ENCODE results near the gene DNAJC28.

GRCh38 chr21:33479679-33480480 lies 11.6 kb downstream of the DNAJC28 start, which contains the start of gene TMEM50B:
- TF ChIP-seq, protein P1, sequence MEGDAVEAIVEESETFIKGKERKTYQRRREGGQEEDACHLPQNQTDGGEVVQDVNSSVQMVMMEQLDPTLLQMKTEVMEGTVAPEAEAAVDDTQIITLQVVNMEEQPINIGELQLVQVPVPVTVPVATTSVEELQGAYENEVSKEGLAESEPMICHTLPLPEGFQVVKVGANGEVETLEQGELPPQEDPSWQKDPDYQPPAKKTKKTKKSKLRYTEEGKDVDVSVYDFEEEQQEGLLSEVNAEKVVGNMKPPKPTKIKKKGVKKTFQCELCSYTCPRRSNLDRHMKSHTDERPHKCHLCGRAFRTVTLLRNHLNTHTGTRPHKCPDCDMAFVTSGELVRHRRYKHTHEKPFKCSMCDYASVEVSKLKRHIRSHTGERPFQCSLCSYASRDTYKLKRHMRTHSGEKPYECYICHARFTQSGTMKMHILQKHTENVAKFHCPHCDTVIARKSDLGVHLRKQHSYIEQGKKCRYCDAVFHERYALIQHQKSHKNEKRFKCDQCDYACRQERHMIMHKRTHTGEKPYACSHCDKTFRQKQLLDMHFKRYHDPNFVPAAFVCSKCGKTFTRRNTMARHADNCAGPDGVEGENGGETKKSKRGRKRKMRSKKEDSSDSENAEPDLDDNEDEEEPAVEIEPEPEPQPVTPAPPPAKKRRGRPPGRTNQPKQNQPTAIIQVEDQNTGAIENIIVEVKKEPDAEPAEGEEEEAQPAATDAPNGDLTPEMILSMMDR (IDR thresholded peaks at IDR 0.05) = peak; percentile 23 to 70 (median 54)
- peak; percentile 93 for TF ChIP-seq POLR2A (IDR thresholded peaks at IDR 0.05)

Measured in prostate gland (tissue), 2 donors.